DND-41 (cell line): ENCODE measurements around the gene CKAP2L.

Experiments used
- ATAC-seq: fragments of 200-7000 bp; cut with Tn5 transposase; 3 replicates; pipeline ENCODE4 v1.9.1; 2021; ENCODE audit warnings: low read depth; ENCODE audit not compliant: insufficient read depth
- DNase-seq: peaks from one replicate; pipeline ENCODE4 v3.0.0-alpha.2; 2020
- H2AFZ ChIP-seq: 2 replicates; pipeline ENCODE4 v1.6.0; 2012; ENCODE audit warnings: low read depth, low read length
- H3K27ac ChIP-seq: 2 replicates; pipeline ENCODE4 v1.5.1; 2012; ENCODE audit warnings: low read length, inconsistent platforms
- H3K27me3 ChIP-seq: fragments of 200-600 bp; sonication (generic); 2 replicates; pipeline ENCODE4 v1.6.0; 2012; ENCODE audit warnings: low read length, mild to moderate bottlenecking, inconsistent platforms; ENCODE audit not compliant: insufficient read depth, poor library complexity
- H3K36me3 ChIP-seq: 2 replicates; pipeline ENCODE4 v1.5.1; 2012; ENCODE audit warnings: low read length, inconsistent platforms; ENCODE audit not compliant: insufficient read depth
- H3K4me1 ChIP-seq: 2 replicates; pipeline ENCODE4 v1.5.1; 2012; ENCODE audit warnings: mild to moderate bottlenecking, low read length; ENCODE audit not compliant: insufficient read depth
- H3K4me2 ChIP-seq: 2 replicates; pipeline ENCODE4 v1.6.0; 2012; ENCODE audit warnings: mild to moderate bottlenecking, moderate library complexity, low read length, inconsistent platforms; ENCODE audit not compliant: insufficient read depth
- H3K4me3 ChIP-seq, 2 experiments: fragments of 200-600 bp in 1 of 2; shearing (Covaris generic) in 1 of 2; 2 replicates each; pipeline ENCODE4 v1.5.1; 2012 to 2016; ENCODE audit warnings: inconsistent platforms in 2 of 2, low read length in 2 of 2, mild to moderate bottlenecking in 2 of 2, low read depth in 1 of 2, moderate library complexity in 1 of 2
- H3K79me2 ChIP-seq: 2 replicates; pipeline ENCODE4 v1.6.0; 2012; ENCODE audit warnings: low read length, inconsistent platforms; ENCODE audit not compliant: insufficient read depth
- H3K9ac ChIP-seq: 2 replicates; pipeline ENCODE4 v1.6.0; 2012; ENCODE audit warnings: low read depth, mild to moderate bottlenecking, inconsistent platforms, low read length, moderate library complexity
- H3K9me3 ChIP-seq: 2 replicates; pipeline ENCODE4 v1.5.1; 2012; ENCODE audit warnings: low read length, moderate library complexity, mild to moderate bottlenecking, inconsistent platforms; ENCODE audit not compliant: insufficient read depth, severe bottlenecking
- H4K20me1 ChIP-seq: 2 replicates; pipeline ENCODE4 v1.6.0; 2012; ENCODE audit warnings: low read length; ENCODE audit not compliant: insufficient read depth
- CTCF ChIP-seq: IDR thresholded peaks from 2 replicates; pipeline ENCODE4 v1.5.1; 2012; ENCODE audit warnings: borderline replicate concordance, low read length, moderate library complexity, mild to moderate bottlenecking; ENCODE audit not compliant: poor library complexity, severe bottlenecking; ENCODE audit errors: extremely low read depth
- EZH2 ChIP-seq: IDR thresholded peaks from 3 replicates; pipeline ENCODE4 v1.6.1; 2012; ENCODE audit warnings: borderline replicate concordance, low read depth, mild to moderate bottlenecking, moderate library complexity, low read length, inconsistent platforms; ENCODE audit not compliant: severe bottlenecking

The CKAP2L gene

GRCh38 chr2:112706170-112706664, 58.2 kb downstream of the CKAP2L start:
- H3K9me3 ChIP-seq: no peaks in the 10 kb centered on the region

GRCh38 chr2:112705575-112705974, 58.8 kb downstream of the CKAP2L start:
- Histone ChIP-seq H2AFZ (peak overlapping the region; percentile 11; the same call in 1 of the 2 replicates), H4K20me1 (no peaks in the 10 kb centered on the region), H3K4me2 (peak overlapping the region; percentile 47), H3K27me3 (no peaks in the 10 kb centered on the region), H3K36me3 (no peaks in the 10 kb centered on the region), H3K4me3 (peak overlapping the region in 1 of 2 experiments; percentile 12; a peak in 1 of 4 replicates), H3K27ac (peak overlapping the region; percentile 71), H3K9me3 (no peaks in the 10 kb centered on the region), H3K4me1 (peaks cover 29% of the 10 kb centered on the region), H3K9ac (peak overlapping the region; percentile 6; the same call in 1 of the 2 replicates), H3K79me2 (no peaks in the 10 kb centered on the region)
- no peak for DNase-seq
- no peak for ATAC-seq
- TF ChIP-seq CTCF: no peak
- TF ChIP-seq EZH2: no peak

More at GRCh38 chr2:112706170-112706664, 58.2 kb downstream of the CKAP2L start:
- Histone ChIP-seq H3K4me2 (peak overlapping the region; percentile 47), H3K4me3 (peak overlapping the region in 1 of 2 experiments; percentile 12; a peak in 1 of 4 replicates), H3K79me2 (no peaks in the 10 kb centered on the region), H3K27me3 (no peaks in the 10 kb centered on the region), H2AFZ (peak overlapping the region; percentile 11; the same call in 1 of the 2 replicates), H3K36me3 (no peaks in the 10 kb centered on the region), H3K27ac (peak overlapping the region; percentile 71), H3K4me1 (peaks cover 29% of the 10 kb centered on the region), H4K20me1 (no peaks in the 10 kb centered on the region), H3K9ac (peak overlapping the region; percentile 6; the same call in 1 of the 2 replicates)
- DNase-seq: peak; percentile 86
- peak; percentile 99 for ATAC-seq
- TF ChIP-seq EZH2 (no peak), CTCF (no peak)

GRCh38 chr2:112703684-112704083, 60.7 kb downstream of the CKAP2L start:
- no peak overlapping the region for H3K27ac ChIP-seq
- H3K27me3 ChIP-seq: no peaks in the 10 kb centered on the region
- H3K9ac ChIP-seq: no peak overlapping the region
- no peak overlapping the region for H2AFZ ChIP-seq
- H3K36me3 ChIP-seq: no peaks in the 10 kb centered on the region
- H3K4me3 ChIP-seq: no peak overlapping the region
- ATAC-seq (no peak), DNase-seq (no peak)
- no peaks in the 10 kb centered on the region for H4K20me1 ChIP-seq
- TF ChIP-seq EZH2: no peak
- TF ChIP-seq CTCF: no peak
- H3K4me1 ChIP-seq: peaks cover 29% of the 10 kb centered on the region
- H3K79me2 ChIP-seq: no peaks in the 10 kb centered on the region
- no peaks in the 10 kb centered on the region for H3K9me3 ChIP-seq
- H3K4me2 ChIP-seq: no peak overlapping the region

- TF ChIP-seq EZH2 (no peak), CTCF (no peak)
- DNase-seq: no peak
- Histone ChIP-seq H3K9me3 (no peaks in the 10 kb centered on the region), H3K4me2 (no peak overlapping the region), H3K4me3 (no peak overlapping the region), H3K79me2 (no peaks in the 10 kb centered on the region), H3K27ac (no peak overlapping the region), H3K4me1 (peaks cover 14% of the 10 kb centered on the region), H2AFZ (no peak overlapping the region), H4K20me1 (no peaks in the 10 kb centered on the region), H3K27me3 (no peaks in the 10 kb centered on the region), H3K36me3 (no peaks in the 10 kb centered on the region), H3K9ac (no peak overlapping the region)
- no peak for ATAC-seq
Observed at GRCh38 chr2:112701052-112701451, 63.4 kb downstream of the CKAP2L start.
